ENCODE results near the gene COL6A5. TPM values are rescaled to one million over a fixed set of nuclear protein-coding genes. Genes with fewer than 3 reads are reported as not detected.

The COL6A5 gene
- total RNA-seq, 1 experiment from 2014 or later, result 0.04 TPM

DNA sequence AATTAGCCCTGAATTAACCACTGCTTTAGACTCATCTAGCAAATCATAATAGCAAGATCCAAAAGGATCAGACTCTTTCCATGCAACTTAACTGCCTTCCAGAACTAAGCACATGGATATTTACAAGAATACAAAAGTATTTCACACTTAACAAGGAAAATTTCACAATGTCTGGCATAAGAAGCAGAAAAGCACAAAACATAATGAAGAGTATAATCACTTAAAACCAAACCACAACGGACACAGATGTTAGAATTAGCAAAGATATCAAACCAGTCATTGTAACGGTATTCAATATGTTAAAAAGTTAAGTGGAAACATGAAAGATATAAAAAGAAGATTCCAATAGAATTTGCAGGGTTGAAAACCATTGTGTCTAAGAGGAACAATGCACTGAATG is 120.0 kb downstream of the COL6A5 start:
- Histone ChIP-seq H2BK5ac (ENCODE audit: insufficient read length, low read length) (no peak overlapping the region), H2AK5ac (ENCODE audit: insufficient read length, low read length) (no peak overlapping the region), H3K56ac (ENCODE audit: insufficient read length, low read depth, low read length) (no peak overlapping the region), H3K79me2 (ENCODE audit: insufficient read depth, low read length) (no peaks in the 10 kb centered on the region), H2BK12ac (ENCODE audit: insufficient read length, low read depth, low read length) (no peak overlapping the region), H4K5ac (ENCODE audit: insufficient read length, low read depth, low read length) (no peak overlapping the region), H3K4me2 (ENCODE audit: insufficient read depth, insufficient read length, low read length) (no peak overlapping the region), H2BK120ac (ENCODE audit: low read depth, low read length, poor library complexity, severe bottlenecking) (no peak overlapping the region), H3K4me1 (ENCODE audit: insufficient read depth, low read length) (no peaks in the 10 kb centered on the region), H2BK15ac (ENCODE audit: low read depth, low read length) (no peak overlapping the region), H2AFZ (ENCODE audit: low read length) (no peak overlapping the region), H4K8ac (replicated peaks; ENCODE audit: insufficient read length, low read depth, low read length) (no peak overlapping the region), H4K91ac (ENCODE audit: insufficient read length, low read depth, low read length) (no peak overlapping the region), H3K18ac (ENCODE audit: insufficient read length, low read depth, low read length) (no peak overlapping the region), H3K23ac (ENCODE audit: insufficient read length, low read depth, low read length) (no peak overlapping the region), H3K9ac (ENCODE audit: extremely low read depth, insufficient read length, low read length) (no peak overlapping the region), H3K14ac (ENCODE audit: insufficient read depth, low read length) (no peak overlapping the region), H3K23me2 (ENCODE audit: insufficient read length, low read depth, low read length, poor library complexity, severe bottlenecking) (no peaks in the 10 kb centered on the region), H3K27ac (ENCODE audit: insufficient read length, low read depth, low read length) (no peak overlapping the region), H3K27me3 (ENCODE audit: insufficient read depth, low read length) (no peaks in the 10 kb centered on the region), H3K4ac (ENCODE audit: low read depth, low read length) (no peak overlapping the region), H3T11ph (ENCODE audit: low read length) (no peak overlapping the region), H4K20me1 (ENCODE audit: control insufficient read depth, insufficient read depth, insufficient read length) (no peaks in the 10 kb centered on the region), H3K79me1 (ENCODE audit: insufficient read depth, low read depth, low read length, poor library complexity, severe bottlenecking) (no peaks in the 10 kb centered on the region), H3K9me3 (ENCODE audit: control insufficient read depth, low read depth, low read length) (no peaks in the 10 kb centered on the region), H2BK20ac (ENCODE audit: low read depth, low read length, poor library complexity, severe bottlenecking) (no peak overlapping the region)
- H3K4me1 Mint-ChIP-seq, result no peaks in the 10 kb centered on the region
- TF ChIP-seq, protein P1, sequence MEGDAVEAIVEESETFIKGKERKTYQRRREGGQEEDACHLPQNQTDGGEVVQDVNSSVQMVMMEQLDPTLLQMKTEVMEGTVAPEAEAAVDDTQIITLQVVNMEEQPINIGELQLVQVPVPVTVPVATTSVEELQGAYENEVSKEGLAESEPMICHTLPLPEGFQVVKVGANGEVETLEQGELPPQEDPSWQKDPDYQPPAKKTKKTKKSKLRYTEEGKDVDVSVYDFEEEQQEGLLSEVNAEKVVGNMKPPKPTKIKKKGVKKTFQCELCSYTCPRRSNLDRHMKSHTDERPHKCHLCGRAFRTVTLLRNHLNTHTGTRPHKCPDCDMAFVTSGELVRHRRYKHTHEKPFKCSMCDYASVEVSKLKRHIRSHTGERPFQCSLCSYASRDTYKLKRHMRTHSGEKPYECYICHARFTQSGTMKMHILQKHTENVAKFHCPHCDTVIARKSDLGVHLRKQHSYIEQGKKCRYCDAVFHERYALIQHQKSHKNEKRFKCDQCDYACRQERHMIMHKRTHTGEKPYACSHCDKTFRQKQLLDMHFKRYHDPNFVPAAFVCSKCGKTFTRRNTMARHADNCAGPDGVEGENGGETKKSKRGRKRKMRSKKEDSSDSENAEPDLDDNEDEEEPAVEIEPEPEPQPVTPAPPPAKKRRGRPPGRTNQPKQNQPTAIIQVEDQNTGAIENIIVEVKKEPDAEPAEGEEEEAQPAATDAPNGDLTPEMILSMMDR (conservative IDR thresholded peaks at IDR 0.05), result no peak
- H3K27me3 Mint-ChIP-seq (ENCODE audit: low read depth), result peaks cover 5% of the 10 kb centered on the region
- H3K36me3 Mint-ChIP-seq (ENCODE audit: insufficient read depth in 1 of 3, low read depth in 3 of 3), result no peaks in the 10 kb centered on the region
- no peak for DNase-seq
- no peaks in the 10 kb centered on the region for H3K9me3 Mint-ChIP-seq
- WGBS (ENCODE audit: extremely low coverage, insufficient read length, low lambda C conversion rate), result no CpG with 5 or more reads among the region's 2 CpGs
- no peak overlapping the region for H3K4me3 Mint-ChIP-seq
- no peak overlapping the region for H3K27ac Mint-ChIP-seq
